Panc1 (cell line): Measurements from ENCODE around the gene POLD2. TPM values are rescaled to one million over a fixed set of nuclear protein-coding genes. Genes with fewer than 3 reads are reported as not detected.

Experiments used
- ATAC-seq: fragments of 200-7000 bp; cut with Tn5 transposase; 2 replicates; pipeline ENCODE4 v1.9.1; 2020; ENCODE audit warnings: mild to moderate bottlenecking, moderate library complexity
- BruUV-seq: library from RNA; stranded (reverse); fragments of 400-500 nt; replicated peaks from 2 replicates; lab custom pipeline; 2021; lab: Mats Ljungman, UMichigan
- CTCF ChIA-PET: fragments of 300-600 bp; sonication (Branson Sonifier 250); formaldehyde crosslinking; loops from one replicate; lab custom pipeline; 2022; ENCODE audit warnings: antibody characterized with exemption; lab: Charles Lee
- POLR2A ChIA-PET: fragments of 300-600 bp; sonication (Branson Sonifier 250); formaldehyde crosslinking; loops from one replicate; lab custom pipeline; 2022; ENCODE audit warnings: antibody characterized with exemption; lab: Charles Lee
- DNase-seq: peaks from one replicate; pipeline ENCODE4 v3.0.0-alpha.2; 2010; ENCODE audit warnings: low read depth, low spot score
- H3K27ac ChIP-seq: 2 replicates; pipeline ENCODE4 v1.5.1; 2011; ENCODE audit warnings: mild to moderate bottlenecking, low read length, inconsistent platforms
- H3K27me3 ChIP-seq: fragments of 200-500 bp; sonication (Bioruptor generic); 2 replicates; pipeline ENCODE4 v1.6.0; 2014; ENCODE audit warnings: low read length, inconsistent platforms; ENCODE audit not compliant: control insufficient read depth, insufficient read depth
- H3K36me3 ChIP-seq: fragments of 200-500 bp; sonication (Bioruptor generic); 2 replicates; pipeline ENCODE4 v1.5.1; 2014; ENCODE audit warnings: inconsistent platforms, mild to moderate bottlenecking, low read length, moderate library complexity; ENCODE audit not compliant: control insufficient read depth, insufficient read depth
- H3K4me1 ChIP-seq: 2 replicates; pipeline ENCODE4 v1.5.1; 2011; ENCODE audit warnings: inconsistent platforms, mild to moderate bottlenecking, low read length, moderate library complexity; ENCODE audit not compliant: control insufficient read depth, insufficient read depth
- H3K4me3 ChIP-seq, 2 experiments: 2 replicates each; pipeline ENCODE4 v1.5.1; 2011 to 2012; ENCODE audit warnings: low read depth in 2 of 2, low read length in 2 of 2, mild to moderate bottlenecking in 2 of 2, inconsistent platforms in 1 of 2, moderate library complexity in 1 of 2
- H3K9me3 ChIP-seq: fragments of 200-500 bp; sonication (Bioruptor generic); 2 replicates; pipeline ENCODE4 v1.5.1; 2014; ENCODE audit warnings: low read depth, mild to moderate bottlenecking, inconsistent platforms, low read length, moderate library complexity; ENCODE audit not compliant: control insufficient read depth, insufficient read depth
- CTCF ChIP-seq: fragments of 450-650 bp; IDR thresholded peaks from 2 replicates; pipeline ENCODE4 v1.5.1; 2017; ENCODE audit warnings: mild to moderate bottlenecking
- POLR2AphosphoS5 ChIP-seq: IDR thresholded peaks from 2 replicates; pipeline ENCODE4 v1.6.1; 2012; ENCODE audit warnings: mild to moderate bottlenecking, low read depth, low read length, moderate library complexity
- SIN3A ChIP-seq: IDR thresholded peaks from 2 replicates; pipeline ENCODE4 v1.6.1; 2012; ENCODE audit warnings: low read depth, mild to moderate bottlenecking, low read length, moderate library complexity, borderline replicate concordance; ENCODE audit not compliant: insufficient read depth
- TCF7L2 ChIP-seq: IDR thresholded peaks from 2 replicates; pipeline ENCODE4 v1.6.1; 2011; ENCODE audit warnings: mild to moderate bottlenecking, low read depth, low read length, inconsistent platforms
- in situ Hi-C: cut with HindIII; loops from 2 replicates; pipeline ENCODE4 v1.10.0; 2016; ENCODE audit warnings: low sequenced_read_pairs, low pct_unique_long_range_greater_than_20kb
- intact Hi-C: fragments of 100-400 bp; cut with micrococcal nuclease; formaldehyde crosslinking; loops from one replicate; pipeline ENCODE4 v1.10.0; 2022; ENCODE audit not compliant: unreplicated experiment
- total RNA-seq: library from RNA; stranded (reverse); gene quantifications from one replicate; pipeline ENCODE4 v1.2.1, GENCODE V29; 2021; ENCODE audit not compliant: unreplicated experiment
- TF ChIP-seq, protein P1 (sequence below), 2 experiments: IDR thresholded peaks; 2 replicates each; pipeline ENCODE4 v1.6.1; 2011 to 2012; ENCODE audit warnings: low read depth in 2 of 2, control low read depth in 1 of 2, low read length in 1 of 2, mild to moderate bottlenecking in 1 of 2, moderate library complexity in 1 of 2; ENCODE audit not compliant: insufficient read depth in 1 of 2

POLD2 gene
- total RNA-seq, 1 experiment from 2014 or later, result 195 TPM

GRCh38 chr7:44163591-44163990 lies 40.2 kb upstream of the POLD2 start:
- CTCF ChIA-PET, result no interaction called here
- Histone ChIP-seq H3K27ac (no peak overlapping the region), H3K27me3 (no peaks in the 10 kb centered on the region), H3K9me3 (no peaks in the 10 kb centered on the region), H3K36me3 (no peaks in the 10 kb centered on the region), H3K4me3 (no peak overlapping the region), H3K4me1 (no peaks in the 10 kb centered on the region)
- in situ Hi-C loops (no loop called here), intact Hi-C loops (no loop called here)
- TF ChIP-seq CTCF (no peak), SIN3A (no peak), POLR2AphosphoS5 (no peak), TCF7L2 (no peak)
- TF ChIP-seq, protein P1, sequence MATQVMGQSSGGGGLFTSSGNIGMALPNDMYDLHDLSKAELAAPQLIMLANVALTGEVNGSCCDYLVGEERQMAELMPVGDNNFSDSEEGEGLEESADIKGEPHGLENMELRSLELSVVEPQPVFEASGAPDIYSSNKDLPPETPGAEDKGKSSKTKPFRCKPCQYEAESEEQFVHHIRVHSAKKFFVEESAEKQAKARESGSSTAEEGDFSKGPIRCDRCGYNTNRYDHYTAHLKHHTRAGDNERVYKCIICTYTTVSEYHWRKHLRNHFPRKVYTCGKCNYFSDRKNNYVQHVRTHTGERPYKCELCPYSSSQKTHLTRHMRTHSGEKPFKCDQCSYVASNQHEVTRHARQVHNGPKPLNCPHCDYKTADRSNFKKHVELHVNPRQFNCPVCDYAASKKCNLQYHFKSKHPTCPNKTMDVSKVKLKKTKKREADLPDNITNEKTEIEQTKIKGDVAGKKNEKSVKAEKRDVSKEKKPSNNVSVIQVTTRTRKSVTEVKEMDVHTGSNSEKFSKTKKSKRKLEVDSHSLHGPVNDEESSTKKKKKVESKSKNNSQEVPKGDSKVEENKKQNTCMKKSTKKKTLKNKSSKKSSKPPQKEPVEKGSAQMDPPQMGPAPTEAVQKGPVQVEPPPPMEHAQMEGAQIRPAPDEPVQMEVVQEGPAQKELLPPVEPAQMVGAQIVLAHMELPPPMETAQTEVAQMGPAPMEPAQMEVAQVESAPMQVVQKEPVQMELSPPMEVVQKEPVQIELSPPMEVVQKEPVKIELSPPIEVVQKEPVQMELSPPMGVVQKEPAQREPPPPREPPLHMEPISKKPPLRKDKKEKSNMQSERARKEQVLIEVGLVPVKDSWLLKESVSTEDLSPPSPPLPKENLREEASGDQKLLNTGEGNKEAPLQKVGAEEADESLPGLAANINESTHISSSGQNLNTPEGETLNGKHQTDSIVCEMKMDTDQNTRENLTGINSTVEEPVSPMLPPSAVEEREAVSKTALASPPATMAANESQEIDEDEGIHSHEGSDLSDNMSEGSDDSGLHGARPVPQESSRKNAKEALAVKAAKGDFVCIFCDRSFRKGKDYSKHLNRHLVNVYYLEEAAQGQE (IDR thresholded peaks at IDR 0.05; ENCODE audit: insufficient read depth in 1 of 2, low read depth in 2 of 2, low read length in 1 of 2), result no peak
- DNase-seq (no peak), ATAC-seq (no peak)
- POLR2A ChIA-PET, result no interaction called here
- no TSS peak for BruUV-seq

DNA sequence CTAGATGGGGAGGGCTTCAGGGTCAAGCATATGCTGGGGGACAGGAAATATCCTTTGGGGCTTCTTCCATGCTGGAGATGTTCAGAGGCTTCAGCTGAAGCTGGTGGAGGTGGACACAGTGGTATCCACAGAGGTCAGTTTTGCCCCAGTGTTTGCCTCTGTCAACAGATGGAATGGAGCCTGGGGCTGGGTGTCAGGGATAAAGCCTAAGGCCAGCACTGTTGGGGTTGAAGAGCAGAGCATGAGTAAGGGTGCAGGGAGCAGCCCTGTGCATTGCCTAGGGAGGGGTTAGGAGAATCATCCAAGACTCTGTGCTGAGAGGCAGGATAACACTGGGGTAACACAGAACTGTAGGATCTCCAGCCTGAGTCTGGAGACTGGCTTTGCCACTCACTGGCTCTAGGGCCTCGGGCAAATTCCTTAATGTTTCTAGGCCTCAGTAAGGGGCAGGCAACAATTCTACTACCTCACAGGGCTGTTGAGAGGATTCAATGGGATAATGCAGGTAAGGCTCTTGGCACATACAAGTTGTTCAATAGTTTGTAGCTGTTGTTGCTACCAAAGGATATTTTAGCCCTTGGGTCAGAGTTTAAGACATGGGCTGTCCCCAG lies 39.5 kb upstream of the POLD2 start:
- intact Hi-C loops (no loop called here), in situ Hi-C loops (no loop called here)
- CTCF ChIA-PET, result no interaction called here
- TF ChIP-seq SIN3A (no peak), TCF7L2 (no peak), CTCF (no peak), POLR2AphosphoS5 (no peak)
- TF ChIP-seq, protein P1 (IDR thresholded peaks at IDR 0.05; ENCODE audit: insufficient read depth in 1 of 2, low read depth in 2 of 2, low read length in 1 of 2), result no peak
- no peak overlapping the region for H3K4me3 ChIP-seq
- H3K27ac ChIP-seq, result no peak overlapping the region
- POLR2A ChIA-PET, result no interaction called here
- no TSS peak for BruUV-seq
- no peaks in the 10 kb centered on the region for H3K9me3 ChIP-seq
- no peaks in the 10 kb centered on the region for H3K36me3 ChIP-seq
- ATAC-seq (no peak), DNase-seq (no peak)
- no peaks in the 10 kb centered on the region for H3K27me3 ChIP-seq
- H3K4me1 ChIP-seq, result no peaks in the 10 kb centered on the region
